Ascending aorta (tissue), 2 donors: ENCODE results near the gene POGLUT3. TPM values are rescaled to one million over a fixed set of nuclear protein-coding genes. Genes with fewer than 3 reads are reported as not detected.
A peak's percentile ranks its signal among the peaks of the same experiment; 100 is the strongest.

Source experiments
- DNase-seq, 2 donors: peaks; one replicate each; pipeline ENCODE4 v3.0.0-alpha.2; 2019; ENCODE audit warnings: low spot score in 2 of 2
- H3K27ac ChIP-seq, 2 donors: fragments of 200-600 bp; sonication (generic); one replicate each; pipeline ENCODE4 v1.5.1; 2016 to 2017; ENCODE audit warnings: mild to moderate bottlenecking in 1 of 2
- H3K27me3 ChIP-seq: fragments of 200-600 bp; sonication (generic); one replicate; pipeline ENCODE4 v1.5.1; 2017
- H3K36me3 ChIP-seq, 2 donors: fragments of 200-600 bp; sonication (generic); one replicate each; pipeline ENCODE4 v1.5.1; 2016
- H3K4me1 ChIP-seq, 2 donors: fragments of 200-600 bp; sonication (generic); one replicate each; pipeline ENCODE4 v1.5.1; 2016 to 2017; ENCODE audit warnings: mild to moderate bottlenecking in 1 of 2
- H3K4me3 ChIP-seq, 2 donors: fragments of 200-600 bp; sonication (generic); one replicate each; pipeline ENCODE4 v1.5.1; 2016 to 2017; ENCODE audit warnings: mild to moderate bottlenecking in 1 of 2
- H3K9me3 ChIP-seq, 2 donors: fragments of 200-600 bp; sonication (generic); one replicate each; pipeline ENCODE4 v1.5.1; 2016
- intact Hi-C: fragments of 100-400 bp; cut with DNase I; formaldehyde crosslinking; loops from one replicate; pipeline ENCODE4 v1.15.1; 2023
- total RNA-seq: library from RNA; depleted of rRNA; stranded (reverse); fragments of >200 nt; gene quantifications from one replicate; pipeline ENCODE4 v1.1.0, GENCODE V29; 2016
- TF ChIP-seq, protein P1 (sequence below), 3 experiments: fragments of 200-600 bp in 2 of 3; fragments of 450-650 bp in 1 of 3; sonication (generic) in 2 of 3; IDR thresholded peaks; one replicate each; pipeline ENCODE4 v1.5.1; 2016 to 2019; ENCODE audit warnings: antibody characterized with exemption in 3 of 3, mild to moderate bottlenecking in 1 of 3, moderate library complexity in 1 of 3

POGLUT3 gene
- total RNA-seq, 1 donor from 2014 or later, result 27.1 TPM

DNA sequence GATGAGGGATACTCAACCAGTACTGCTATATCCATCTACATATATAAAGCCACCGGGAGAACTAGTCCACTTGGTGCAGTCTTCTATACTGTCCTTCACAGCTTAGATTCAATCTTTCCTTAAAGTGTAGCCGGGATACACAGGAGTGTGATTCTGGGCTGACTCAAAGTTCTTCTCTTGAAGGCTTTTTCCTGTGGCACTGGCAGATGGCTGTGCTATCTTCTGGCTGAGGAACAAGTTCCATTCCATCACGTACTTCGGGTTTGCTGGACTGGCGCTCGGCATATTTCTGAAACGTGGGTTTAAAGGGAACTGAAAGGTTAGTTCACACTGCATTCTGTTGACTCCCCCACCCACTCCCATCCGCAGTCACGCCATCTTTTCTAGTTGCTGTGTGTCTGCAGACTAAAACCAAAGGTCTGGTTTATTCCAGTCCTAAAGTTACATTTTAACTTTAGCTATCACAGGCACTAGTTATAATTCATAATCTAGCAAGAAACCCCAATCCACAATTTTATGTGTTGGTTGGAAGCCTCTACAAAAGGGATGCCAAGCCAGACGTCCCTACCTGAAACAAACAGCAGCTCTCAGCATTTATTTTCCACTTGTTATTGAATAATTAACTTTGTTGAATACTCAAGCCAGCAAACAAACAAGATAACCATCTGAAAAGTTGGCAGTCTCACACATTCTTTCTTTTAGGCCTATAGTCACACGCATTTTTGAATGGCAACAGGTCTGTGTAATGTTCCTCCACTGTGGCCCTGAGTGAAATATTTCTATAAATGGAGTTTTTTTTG is 23.3 kb downstream of the POGLUT3 start:
- no peaks in the 10 kb centered on the region for H3K4me1 ChIP-seq
- H3K27ac ChIP-seq, result no peak overlapping the region
- peaks cover 22 to 38% of the 10 kb centered on the region in 2 donors for H3K36me3 ChIP-seq
- no peak overlapping the region for H3K4me3 ChIP-seq
- H3K9me3 ChIP-seq, result no peaks in the 10 kb centered on the region
- intact Hi-C loops, result no loop called here
- H3K27me3 ChIP-seq, result no peaks in the 10 kb centered on the region
- TF ChIP-seq, protein P1, sequence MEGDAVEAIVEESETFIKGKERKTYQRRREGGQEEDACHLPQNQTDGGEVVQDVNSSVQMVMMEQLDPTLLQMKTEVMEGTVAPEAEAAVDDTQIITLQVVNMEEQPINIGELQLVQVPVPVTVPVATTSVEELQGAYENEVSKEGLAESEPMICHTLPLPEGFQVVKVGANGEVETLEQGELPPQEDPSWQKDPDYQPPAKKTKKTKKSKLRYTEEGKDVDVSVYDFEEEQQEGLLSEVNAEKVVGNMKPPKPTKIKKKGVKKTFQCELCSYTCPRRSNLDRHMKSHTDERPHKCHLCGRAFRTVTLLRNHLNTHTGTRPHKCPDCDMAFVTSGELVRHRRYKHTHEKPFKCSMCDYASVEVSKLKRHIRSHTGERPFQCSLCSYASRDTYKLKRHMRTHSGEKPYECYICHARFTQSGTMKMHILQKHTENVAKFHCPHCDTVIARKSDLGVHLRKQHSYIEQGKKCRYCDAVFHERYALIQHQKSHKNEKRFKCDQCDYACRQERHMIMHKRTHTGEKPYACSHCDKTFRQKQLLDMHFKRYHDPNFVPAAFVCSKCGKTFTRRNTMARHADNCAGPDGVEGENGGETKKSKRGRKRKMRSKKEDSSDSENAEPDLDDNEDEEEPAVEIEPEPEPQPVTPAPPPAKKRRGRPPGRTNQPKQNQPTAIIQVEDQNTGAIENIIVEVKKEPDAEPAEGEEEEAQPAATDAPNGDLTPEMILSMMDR (IDR thresholded peaks at IDR 0.05), result no peak
- no peak for DNase-seq

DNA sequence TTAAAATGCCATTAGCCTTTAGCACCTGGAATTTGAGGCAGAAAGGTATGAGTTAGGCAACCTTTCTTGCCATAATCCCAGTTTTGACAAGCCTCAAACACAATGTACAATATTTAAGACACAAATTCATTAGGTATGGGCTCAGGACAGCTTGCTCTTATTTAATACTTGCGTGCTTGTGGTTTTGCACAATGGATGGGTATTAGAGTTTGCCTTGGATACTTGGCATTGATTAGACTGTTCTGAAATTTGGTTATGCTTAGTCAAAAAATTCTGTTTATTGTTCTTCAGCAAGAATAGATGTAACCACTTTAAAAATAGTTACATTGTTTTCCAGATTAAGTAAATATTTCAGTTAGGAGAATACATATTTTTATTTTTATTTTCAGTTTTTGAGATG is 25.5 kb downstream of the POGLUT3 start:
- peaks cover 0 to 3% of the 10 kb centered on the region in 2 donors for H3K4me1 ChIP-seq
- no peaks in the 10 kb centered on the region for H3K9me3 ChIP-seq
- TF ChIP-seq, protein P1 (IDR thresholded peaks at IDR 0.05), result no peak
- H3K4me3 ChIP-seq, result no peak overlapping the region
- H3K27ac ChIP-seq, result no peak overlapping the region
- H3K36me3 ChIP-seq, result peaks cover 22 to 25% of the 10 kb centered on the region in 2 donors
- H3K27me3 ChIP-seq, result no peaks in the 10 kb centered on the region
- intact Hi-C loops, result no loop called here
- no peak for DNase-seq

DNA sequence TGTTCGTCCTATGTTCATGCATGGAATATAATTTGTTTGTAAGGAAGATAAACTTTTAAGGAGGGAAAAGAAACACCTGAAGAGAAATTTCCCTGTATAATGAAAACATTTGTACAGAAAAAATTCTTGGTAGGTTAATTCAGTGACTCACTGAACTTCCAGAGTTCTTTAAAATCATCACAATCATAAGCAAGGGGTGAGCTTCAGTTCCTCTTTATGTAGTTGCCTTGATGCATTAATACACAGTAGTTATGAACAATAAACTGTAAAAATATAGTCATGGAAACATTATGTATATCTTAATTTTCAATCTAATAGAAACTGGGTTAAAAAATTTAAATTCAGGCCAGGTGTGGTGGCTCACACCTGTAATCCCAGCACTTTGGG is 29.7 kb downstream of the POGLUT3 start:
- TF ChIP-seq, protein P1 (IDR thresholded peaks at IDR 0.05), result no peak
- no peaks in the 10 kb centered on the region for H3K27me3 ChIP-seq
- H3K27ac ChIP-seq, result no peak overlapping the region
- no peak overlapping the region for H3K4me3 ChIP-seq
- intact Hi-C loops, result loop anchor here (5.0 kb wide), 2 partner anchors 346 to 461 kb away; partner anchors contain the start of genes ACAT1 and CUL5
- H3K36me3 ChIP-seq, result no peaks in the 10 kb centered on the region
- no peak for DNase-seq
- H3K9me3 ChIP-seq, result no peaks in the 10 kb centered on the region
- H3K4me1 ChIP-seq, result peaks cover 0 to 7% of the 10 kb centered on the region in 2 donors

DNA sequence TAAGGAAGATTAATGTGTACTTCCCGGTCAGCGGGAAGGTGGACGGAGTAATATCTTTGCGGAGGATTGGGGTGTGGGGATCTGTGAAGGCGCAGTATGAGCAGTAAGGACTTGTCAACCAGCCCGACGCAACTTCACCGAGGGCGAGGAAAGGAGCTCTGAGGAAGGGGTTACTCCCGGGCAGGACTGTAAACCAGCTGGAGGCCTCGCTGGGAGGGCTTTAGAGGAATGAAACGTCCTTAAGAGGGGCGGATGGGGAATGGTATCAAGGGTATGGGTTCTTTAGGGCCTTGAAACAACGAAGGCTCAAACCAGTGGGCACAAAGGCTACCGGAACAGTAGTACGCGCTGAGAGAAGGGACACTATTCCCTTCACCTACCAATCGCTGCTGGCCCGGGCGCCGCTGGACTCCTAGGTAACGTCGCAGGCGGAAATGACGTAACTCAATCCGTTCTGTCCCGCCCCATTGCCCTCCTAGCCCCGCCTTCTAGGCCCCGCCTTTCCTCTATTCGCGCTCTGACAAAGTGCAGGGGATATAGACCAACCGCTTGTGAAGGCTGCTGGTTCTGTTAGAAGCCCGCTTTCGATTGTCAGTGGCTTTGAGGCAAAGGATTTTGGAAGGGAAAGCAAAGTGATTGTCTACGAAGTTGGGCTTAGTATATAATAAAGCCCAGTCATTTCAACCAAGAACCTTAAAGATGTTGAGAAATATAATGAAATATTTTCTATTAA is 30.9 kb downstream of the POGLUT3 start, which contains the start of gene C11orf65:
Gene C11orf65, minus strand, starts transcription at position 439 of the 733 bp plus-strand sequence. CDS start 5,970 bp downstream, outside the sequence.
- Histone ChIP-seq H3K4me1 (peaks cover 0 to 7% of the 10 kb centered on the region in 2 donors), H3K36me3 (no peaks in the 10 kb centered on the region), H3K27me3 (no peaks in the 10 kb centered on the region), H3K9me3 (no peaks in the 10 kb centered on the region), H3K4me3 (peak within 1 kb of the TSS; percentile 73 to 74), H3K27ac (peak within 1 kb of the TSS; percentile 97)
- TF ChIP-seq, protein P1 (IDR thresholded peaks at IDR 0.05), result no peak
- intact Hi-C loops, result loop anchor here (1.0 to 5.0 kb wide), 6 partner anchors 30 to 460 kb away; partner anchors contain the start of genes ACAT1, CUL5, EXPH5 and NPAT
- peak; percentile 85 to 98 for DNase-seq

DNA sequence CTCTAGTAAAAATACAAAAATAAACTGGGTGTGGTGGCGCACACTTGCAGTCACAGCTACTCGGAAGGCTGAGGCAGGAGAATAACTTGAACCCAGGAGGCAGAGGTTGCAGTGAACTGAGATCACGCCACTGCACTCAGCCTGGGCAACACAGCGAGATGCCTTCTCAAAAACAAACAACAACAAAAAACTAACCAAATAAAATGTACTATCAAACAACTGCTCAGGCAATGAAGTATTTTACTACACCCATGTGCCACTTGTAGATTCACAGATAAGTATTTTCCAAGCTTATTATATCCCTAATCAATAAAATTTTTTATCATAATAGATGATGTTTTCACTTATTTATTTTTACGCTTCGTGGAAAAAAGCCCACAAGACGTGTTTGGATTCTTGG is 31.8 kb downstream of the POGLUT3 start:
- H3K4me1 ChIP-seq, result peaks cover 0 to 7% of the 10 kb centered on the region in 2 donors
- peak overlapping the region; percentile 73 to 74 for H3K4me3 ChIP-seq
- TF ChIP-seq, protein P1 (IDR thresholded peaks at IDR 0.05), result no peak
- H3K27ac ChIP-seq, result peak overlapping the region; percentile 97
- DNase-seq, result no peak
- no peaks in the 10 kb centered on the region for H3K9me3 ChIP-seq
- H3K36me3 ChIP-seq, result no peaks in the 10 kb centered on the region
- no peaks in the 10 kb centered on the region for H3K27me3 ChIP-seq
- intact Hi-C loops, result loop anchor here (2.0 to 5.0 kb wide), 3 partner anchors 126 to 459 kb away; partner anchors contain the start of genes ACAT1, CUL5 and EXPH5
